ENCODE measurements around the gene KRT15. TPM values are rescaled to one million over a fixed set of nuclear protein-coding genes. Genes with fewer than 3 reads are reported as not detected.

Gene KRT15
- total and polyA plus RNA-seq, 2 of the 4 experiments (the other 2 are of a cell fraction), result 2.9 to 5.3 TPM

GRCh38 chr17:41491476-41491875 is 27.2 kb downstream of the KRT15 start:
- Histone ChIP-seq H3K23ac (ENCODE audit: low read depth, low read length) (no peak overlapping the region), H2BK5ac (ENCODE audit: low read depth, low read length, poor library complexity, severe bottlenecking) (no peak overlapping the region), H2BK15ac (ENCODE audit: low read depth, low read length) (no peak overlapping the region), H4K91ac (ENCODE audit: insufficient read depth, low read depth, low read length) (no peak overlapping the region), H4K5ac (ENCODE audit: low read depth, low read length) (no peak overlapping the region), H3K14ac (replicated peaks; ENCODE audit: low read depth, low read length) (no peak overlapping the region), H2AK5ac (ENCODE audit: low read depth, low read length) (no peak overlapping the region), H3K56ac (ENCODE audit: extremely low read depth, insufficient read depth, low read length) (no peak overlapping the region), H4K20me1 (ENCODE audit: insufficient read depth, low read length) (no peaks in the 10 kb centered on the region), H3K9me3 (ENCODE audit: control insufficient read depth, insufficient read depth, low read length) (no peaks in the 10 kb centered on the region), H3K9ac (ENCODE audit: low read depth, low read length) (no peak overlapping the region), H3K9me1 (ENCODE audit: insufficient read depth, low read length) (peaks cover 12% of the 10 kb centered on the region), H2AK9ac (replicated peaks; ENCODE audit: low read depth, low read length, poor library complexity) (no peak overlapping the region), H3K4me1 (ENCODE audit: control insufficient read depth, insufficient read depth, low read length) (peaks cover 15% of the 10 kb centered on the region), H3K4me2 (ENCODE audit: low read depth, low read length) (no peak overlapping the region), H3K36me3 (ENCODE audit: control insufficient read depth, insufficient read depth, low read length) (no peaks in the 10 kb centered on the region), H3K4me3 (ENCODE audit: insufficient read depth, low read depth, low read length) (no peak overlapping the region), H3K27me3 (ENCODE audit: control insufficient read depth, insufficient read depth, low read length) (no peaks in the 10 kb centered on the region), H4K8ac (ENCODE audit: low read depth in 2 of 2, low read length in 2 of 2) (no peak overlapping the region), H3K27ac (ENCODE audit: insufficient read depth, low read length) (no peak overlapping the region), H3K18ac (ENCODE audit: low read depth, low read length) (no peak overlapping the region), H3K79me1 (ENCODE audit: low read depth in 1 of 2, low read length in 2 of 2) (no peaks in the 10 kb centered on the region), H3K4ac (ENCODE audit: low read depth, low read length) (no peak overlapping the region), H2BK20ac (ENCODE audit: low read depth, low read length) (no peak overlapping the region), H2BK120ac (ENCODE audit: low read depth, low read length) (no peak overlapping the region), H2AFZ (replicated peaks; ENCODE audit: low read length, poor library complexity) (no peak overlapping the region)
- WGBS, 2 experiments (ENCODE audit: extremely low coverage in 2 of 2, insufficient read length in 1 of 2), result no CpG with 5 or more reads among the region's 2 CpGs
- in situ Hi-C loops (cut with MboI; ENCODE audit: low sequenced_read_pairs) (no loop called here), intact Hi-C loops (cut with micrococcal nuclease) (no loop called here), dilution Hi-C loops (cut with HindIII; ENCODE audit: low sequenced_read_pairs, unreplicated experiment) (no loop called here)
- TF ChIP-seq, protein P1, sequence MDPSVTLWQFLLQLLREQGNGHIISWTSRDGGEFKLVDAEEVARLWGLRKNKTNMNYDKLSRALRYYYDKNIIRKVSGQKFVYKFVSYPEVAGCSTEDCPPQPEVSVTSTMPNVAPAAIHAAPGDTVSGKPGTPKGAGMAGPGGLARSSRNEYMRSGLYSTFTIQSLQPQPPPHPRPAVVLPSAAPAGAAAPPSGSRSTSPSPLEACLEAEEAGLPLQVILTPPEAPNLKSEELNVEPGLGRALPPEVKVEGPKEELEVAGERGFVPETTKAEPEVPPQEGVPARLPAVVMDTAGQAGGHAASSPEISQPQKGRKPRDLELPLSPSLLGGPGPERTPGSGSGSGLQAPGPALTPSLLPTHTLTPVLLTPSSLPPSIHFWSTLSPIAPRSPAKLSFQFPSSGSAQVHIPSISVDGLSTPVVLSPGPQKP (IDR thresholded peaks at IDR 0.05; ENCODE audit: borderline replicate concordance, low read depth, low read length), result no peak
- TF ChIP-seq NFE2L2 (IDR thresholded peaks at IDR 0.05; ENCODE audit: low read depth, low read length), result no peak
- TF ChIP-seq MXI1 (IDR thresholded peaks at IDR 0.05; ENCODE audit: borderline replicate concordance, low read depth, low read length), result no peak
- TF ChIP-seq MAFK (IDR thresholded peaks at IDR 0.05; ENCODE audit: low read depth, low read length), result no peak
- TF ChIP-seq POLR2A (IDR thresholded peaks at IDR 0.05; ENCODE audit: low read depth, low read length), result no peak
- no peak for TF ChIP-seq CEBPB (IDR thresholded peaks at IDR 0.05; ENCODE audit: low read depth, low read length)
- no peak for TF ChIP-seq RCOR1 (IDR thresholded peaks at IDR 0.05; ENCODE audit: insufficient replicate concordance, low read length)
- no peak for TF ChIP-seq MAZ (IDR thresholded peaks at IDR 0.05; ENCODE audit: borderline replicate concordance, low read depth, low read length)
- TF ChIP-seq, protein P2, sequence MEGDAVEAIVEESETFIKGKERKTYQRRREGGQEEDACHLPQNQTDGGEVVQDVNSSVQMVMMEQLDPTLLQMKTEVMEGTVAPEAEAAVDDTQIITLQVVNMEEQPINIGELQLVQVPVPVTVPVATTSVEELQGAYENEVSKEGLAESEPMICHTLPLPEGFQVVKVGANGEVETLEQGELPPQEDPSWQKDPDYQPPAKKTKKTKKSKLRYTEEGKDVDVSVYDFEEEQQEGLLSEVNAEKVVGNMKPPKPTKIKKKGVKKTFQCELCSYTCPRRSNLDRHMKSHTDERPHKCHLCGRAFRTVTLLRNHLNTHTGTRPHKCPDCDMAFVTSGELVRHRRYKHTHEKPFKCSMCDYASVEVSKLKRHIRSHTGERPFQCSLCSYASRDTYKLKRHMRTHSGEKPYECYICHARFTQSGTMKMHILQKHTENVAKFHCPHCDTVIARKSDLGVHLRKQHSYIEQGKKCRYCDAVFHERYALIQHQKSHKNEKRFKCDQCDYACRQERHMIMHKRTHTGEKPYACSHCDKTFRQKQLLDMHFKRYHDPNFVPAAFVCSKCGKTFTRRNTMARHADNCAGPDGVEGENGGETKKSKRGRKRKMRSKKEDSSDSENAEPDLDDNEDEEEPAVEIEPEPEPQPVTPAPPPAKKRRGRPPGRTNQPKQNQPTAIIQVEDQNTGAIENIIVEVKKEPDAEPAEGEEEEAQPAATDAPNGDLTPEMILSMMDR (conservative IDR thresholded peaks at IDR 0.05; ENCODE audit: low read depth, low read length), result no peak
- TF ChIP-seq SMC3 (IDR thresholded peaks at IDR 0.05; ENCODE audit: low read depth, low read length), result no peak
- no peak for TF ChIP-seq BHLHE40 (IDR thresholded peaks at IDR 0.05; ENCODE audit: low read depth, low read length)
- TF ChIP-seq CHD1 (IDR thresholded peaks at IDR 0.05; ENCODE audit: low read depth, low read length), result no peak
- TF ChIP-seq RAD21 (IDR thresholded peaks at IDR 0.05; ENCODE audit: low read length), result no peak
- CTCF ChIA-PET, result no interaction called here
- no peak for ATAC-seq (ENCODE audit: low read depth)
- no TSS peak for BruUV-seq (replicated peaks)
- POLR2A ChIA-PET (ENCODE audit: unreplicated experiment), result no interaction called here
- DNase-seq, result no peak
